HepG2 (cell line): ENCODE results near the gene MDFI. TPM values are rescaled to one million over a fixed set of nuclear protein-coding genes. Genes with fewer than 3 reads are reported as not detected.

ENCODE experiments used
- ARNTL ChIP-seq: sonication (generic); formaldehyde crosslinking; IDR thresholded peaks from 2 replicates; pipeline ENCODE4 v1.4.0; 2020; ENCODE audit warnings: mild to moderate bottlenecking, missing genetic modification reagents
- CBX2 ChIP-seq, 2 experiments: fragments of 200-600 bp in 1 of 2; sonication (generic); formaldehyde crosslinking in 1 of 2; IDR thresholded peaks; 2 replicates each; pipeline versions ENCODE4 v1.7.0 to v1.8.1; 2018 to 2022; ENCODE audit warnings: low read depth in 2 of 2, low read length in 1 of 2, mild to moderate bottlenecking in 1 of 2, missing genetic modification reagents in 1 of 2
- GTF2F1 ChIP-seq: fragments of 150-350 bp; IDR thresholded peaks from 2 replicates; pipeline ENCODE4 v1.6.1; 2014; ENCODE audit warnings: low read length
- ISL2 ChIP-seq: sonication (generic); formaldehyde crosslinking; IDR thresholded peaks from 2 replicates; pipeline ENCODE4 v1.5.0; 2020; ENCODE audit warnings: missing genetic modification reagents
- KLF9 ChIP-seq: IDR thresholded peaks from 2 replicates; pipeline ENCODE4 v1.6.1; 2016; ENCODE audit warnings: low read depth
- RARG ChIP-seq: sonication (generic); formaldehyde crosslinking; IDR thresholded peaks from 2 replicates; pipeline ENCODE4 v1.4.0; 2020; ENCODE audit warnings: low read depth, mild to moderate bottlenecking, missing genetic modification reagents
- TEAD2 ChIP-seq: sonication (generic); formaldehyde crosslinking; IDR thresholded peaks from 2 replicates; pipeline ENCODE4 v1.9.0; 2021; ENCODE audit warnings: missing genetic modification reagents
- YEATS2 ChIP-seq: sonication (generic); formaldehyde crosslinking; IDR thresholded peaks from 2 replicates; pipeline ENCODE4 v1.4.0; 2020; ENCODE audit warnings: missing genetic modification reagents, borderline replicate concordance
- YY1 ChIP-seq: IDR thresholded peaks from 2 replicates; pipeline ENCODE4 v1.6.1; 2011; ENCODE audit warnings: low read length, low read depth, moderate library complexity, mild to moderate bottlenecking; ENCODE audit not compliant: insufficient read depth, insufficient replicate concordance
- ZHX1 ChIP-seq: sonication (generic); formaldehyde crosslinking; IDR thresholded peaks from 2 replicates; pipeline ENCODE4 v1.8.1; 2022; ENCODE audit warnings: low read depth, mild to moderate bottlenecking, missing genetic modification reagents
- ZNF251 ChIP-seq: sonication (generic); formaldehyde crosslinking; IDR thresholded peaks from 2 replicates; pipeline ENCODE4 v1.9.0; 2021; ENCODE audit warnings: mild to moderate bottlenecking, missing genetic modification reagents
- ZNF343 ChIP-seq: sonication (generic); formaldehyde crosslinking; IDR thresholded peaks from 2 replicates; pipeline ENCODE4 v1.4.0; 2020; ENCODE audit warnings: mild to moderate bottlenecking, missing genetic modification reagents
- ZNF557 ChIP-seq: sonication (generic); formaldehyde crosslinking; IDR thresholded peaks from 2 replicates; pipeline ENCODE4 v1.4.0; 2020; ENCODE audit warnings: missing genetic modification reagents
- ZNF589 ChIP-seq: sonication (generic); formaldehyde crosslinking; conservative IDR thresholded peaks from 2 replicates; pipeline ENCODE4 v1.8.0; 2022; ENCODE audit warnings: mild to moderate bottlenecking, moderate library complexity, missing genetic modification reagents
- ZNF607 ChIP-seq: sonication (generic); formaldehyde crosslinking; IDR thresholded peaks from 2 replicates; pipeline ENCODE4 v1.5.1; 2020; ENCODE audit warnings: missing genetic modification reagents, mild to moderate bottlenecking, borderline replicate concordance
- ZNF768 ChIP-seq: sonication (generic); formaldehyde crosslinking; IDR thresholded peaks from 2 replicates; pipeline ENCODE4 v1.4.0; 2020; ENCODE audit warnings: missing genetic modification reagents
- ZNF776 ChIP-seq: sonication (generic); formaldehyde crosslinking; IDR thresholded peaks from 2 replicates; pipeline ENCODE4 v1.4.0; 2020; ENCODE audit warnings: mild to moderate bottlenecking, missing genetic modification reagents
- ZNF816 ChIP-seq: sonication (generic); formaldehyde crosslinking; IDR thresholded peaks from 2 replicates; pipeline ENCODE4 v1.8.0; 2022; ENCODE audit warnings: missing genetic modification reagents, mild to moderate bottlenecking, borderline replicate concordance
- ZNF839 ChIP-seq: sonication (generic); formaldehyde crosslinking; IDR thresholded peaks from 2 replicates; pipeline ENCODE4 v1.4.0; 2020; ENCODE audit warnings: missing genetic modification reagents, mild to moderate bottlenecking, borderline replicate concordance
- polyA plus RNA-seq, 8 experiments: library from polyadenylated mRNA; depleted of rRNA in 3 of 8; stranded (reverse) in 7 of 8; unstranded in 1 of 8; fragments of >200 nt; fragmentation: Illumina TruSeq in 4 of 8; extraction: Trizol in 4 of 8; gene quantifications; 2 replicates each; pipeline versions ENCODE4 v1.2.1 to v1.2.3, GENCODE V29; 2011 to 2016; ENCODE audit warnings: low read depth in 4 of 8, missing spikeins in 1 of 8, mixed read lengths in 1 of 8; ENCODE audit not compliant: insufficient read depth in 1 of 8
- total RNA-seq, 5 experiments: library from RNA; depleted of rRNA; stranded (reverse); fragments of >200 nt; fragmentation: Illumina TruSeq; extraction: Trizol; gene quantifications; 2 replicates each; pipeline ENCODE4 v1.2.3, GENCODE V29; 2016; ENCODE audit warnings: low read depth in 1 of 5
- TF ChIP-seq, protein P1 (sequence below): sonication (generic); formaldehyde crosslinking; IDR thresholded peaks from 2 replicates; pipeline ENCODE4 v1.4.0; 2020; ENCODE audit warnings: missing genetic modification reagents
- TF ChIP-seq, protein P2 (sequence below): sonication (generic); formaldehyde crosslinking; IDR thresholded peaks from 2 replicates; pipeline ENCODE4 v1.4.0; 2020; ENCODE audit warnings: missing genetic modification reagents, mild to moderate bottlenecking, borderline replicate concordance
- TF ChIP-seq, protein P3 (sequence below): sonication (generic); formaldehyde crosslinking; IDR thresholded peaks from 2 replicates; pipeline ENCODE4 v1.9.0; 2021; ENCODE audit warnings: missing genetic modification reagents, borderline replicate concordance
- TF ChIP-seq, protein P4 (sequence below): sonication (generic); formaldehyde crosslinking; IDR thresholded peaks from 2 replicates; pipeline ENCODE4 v1.4.0; 2020; ENCODE audit warnings: missing genetic modification reagents, low read depth, mild to moderate bottlenecking, borderline replicate concordance

MDFI gene
- total and polyA plus RNA-seq, 2 of the 13 experiments (the other 11 are each of a cell fraction or from before 2014, with no cell fraction given): 0.28 TPM; not detected in 1

- TF ChIP-seq, protein P1, sequence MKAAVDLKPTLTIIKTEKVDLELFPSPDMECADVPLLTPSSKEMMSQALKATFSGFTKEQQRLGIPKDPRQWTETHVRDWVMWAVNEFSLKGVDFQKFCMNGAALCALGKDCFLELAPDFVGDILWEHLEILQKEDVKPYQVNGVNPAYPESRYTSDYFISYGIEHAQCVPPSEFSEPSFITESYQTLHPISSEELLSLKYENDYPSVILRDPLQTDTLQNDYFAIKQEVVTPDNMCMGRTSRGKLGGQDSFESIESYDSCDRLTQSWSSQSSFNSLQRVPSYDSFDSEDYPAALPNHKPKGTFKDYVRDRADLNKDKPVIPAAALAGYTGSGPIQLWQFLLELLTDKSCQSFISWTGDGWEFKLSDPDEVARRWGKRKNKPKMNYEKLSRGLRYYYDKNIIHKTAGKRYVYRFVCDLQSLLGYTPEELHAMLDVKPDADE (CRISPR knock-in tag): no peak
- TF ChIP-seq, protein P2, sequence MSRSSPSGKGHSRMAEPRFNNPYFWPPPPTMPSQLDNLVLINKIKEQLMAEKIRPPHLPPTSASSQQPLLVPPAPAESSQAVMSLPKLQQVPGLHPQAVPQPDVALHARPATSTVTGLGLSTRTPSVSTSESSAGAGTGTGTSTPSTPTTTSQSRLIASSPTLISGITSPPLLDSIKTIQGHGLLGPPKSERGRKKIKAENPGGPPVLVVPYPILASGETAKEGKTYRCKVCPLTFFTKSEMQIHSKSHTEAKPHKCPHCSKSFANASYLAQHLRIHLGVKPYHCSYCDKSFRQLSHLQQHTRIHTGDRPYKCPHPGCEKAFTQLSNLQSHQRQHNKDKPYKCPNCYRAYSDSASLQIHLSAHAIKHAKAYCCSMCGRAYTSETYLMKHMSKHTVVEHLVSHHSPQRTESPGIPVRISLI (CRISPR knock-in tag): no peak
- TF ChIP-seq ZNF589: no peak
- no peak for TF ChIP-seq ZNF776 (CRISPR knock-in tag)
- no peak for TF ChIP-seq GTF2F1
- TF ChIP-seq, protein P3, sequence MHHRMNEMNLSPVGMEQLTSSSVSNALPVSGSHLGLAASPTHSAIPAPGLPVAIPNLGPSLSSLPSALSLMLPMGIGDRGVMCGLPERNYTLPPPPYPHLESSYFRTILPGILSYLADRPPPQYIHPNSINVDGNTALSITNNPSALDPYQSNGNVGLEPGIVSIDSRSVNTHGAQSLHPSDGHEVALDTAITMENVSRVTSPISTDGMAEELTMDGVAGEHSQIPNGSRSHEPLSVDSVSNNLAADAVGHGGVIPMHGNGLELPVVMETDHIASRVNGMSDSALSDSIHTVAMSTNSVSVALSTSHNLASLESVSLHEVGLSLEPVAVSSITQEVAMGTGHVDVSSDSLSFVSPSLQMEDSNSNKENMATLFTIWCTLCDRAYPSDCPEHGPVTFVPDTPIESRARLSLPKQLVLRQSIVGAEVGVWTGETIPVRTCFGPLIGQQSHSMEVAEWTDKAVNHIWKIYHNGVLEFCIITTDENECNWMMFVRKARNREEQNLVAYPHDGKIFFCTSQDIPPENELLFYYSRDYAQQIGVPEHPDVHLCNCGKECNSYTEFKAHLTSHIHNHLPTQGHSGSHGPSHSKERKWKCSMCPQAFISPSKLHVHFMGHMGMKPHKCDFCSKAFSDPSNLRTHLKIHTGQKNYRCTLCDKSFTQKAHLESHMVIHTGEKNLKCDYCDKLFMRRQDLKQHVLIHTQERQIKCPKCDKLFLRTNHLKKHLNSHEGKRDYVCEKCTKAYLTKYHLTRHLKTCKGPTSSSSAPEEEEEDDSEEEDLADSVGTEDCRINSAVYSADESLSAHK (CRISPR knock-in tag): no peak
- TF ChIP-seq, protein P4, sequence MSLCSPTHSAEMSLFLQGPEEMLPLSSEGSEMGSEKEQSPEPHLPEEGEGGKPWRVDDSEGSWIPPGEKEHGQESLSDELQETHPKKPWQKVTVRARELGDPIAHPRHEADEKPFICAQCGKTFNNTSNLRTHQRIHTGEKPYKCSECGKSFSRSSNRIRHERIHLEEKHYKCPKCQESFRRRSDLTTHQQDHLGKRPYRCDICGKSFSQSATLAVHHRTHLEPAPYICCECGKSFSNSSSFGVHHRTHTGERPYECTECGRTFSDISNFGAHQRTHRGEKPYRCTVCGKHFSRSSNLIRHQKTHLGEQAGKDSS (CRISPR knock-in tag): peak; percentile 49; the same call in 1 of the 2 replicates
- TF ChIP-seq ZNF768: peak; percentile 34; the same call in 1 of the 2 replicates
- no peak for TF ChIP-seq ZNF251 (CRISPR knock-in tag)
- TF ChIP-seq CBX2 (IDR thresholded peaks at IDR 0.05; ENCODE audit: low read depth, low read length): no peak
- TF ChIP-seq CBX2 (CRISPR knock-in tag; IDR thresholded peaks at IDR 0.05; ENCODE audit: low read depth): peak; percentile 72; the same call in 1 of the 2 replicates
- no peak for TF ChIP-seq YEATS2 (CRISPR knock-in tag)
- no peak for TF ChIP-seq ZNF607
- TF ChIP-seq RARG: no peak
- TF ChIP-seq ZHX1 (CRISPR knock-in tag): no peak
- no peak for TF ChIP-seq KLF9
- TF ChIP-seq ZNF839 (CRISPR knock-in tag): no peak
- TF ChIP-seq ZNF343 (CRISPR knock-in tag): no peak
- TF ChIP-seq ZNF816 (CRISPR knock-in tag): no peak
- no peak for TF ChIP-seq TEAD2 (CRISPR knock-in tag)
- peak; percentile 67 for TF ChIP-seq YY1
- no peak for TF ChIP-seq ISL2
- no peak for TF ChIP-seq ARNTL (CRISPR knock-in tag)
- TF ChIP-seq ZNF557 (CRISPR knock-in tag): no peak
Observed at GRCh38 chr6:41682056-41682477, 43.8 kb downstream of the MDFI start (continued).
